AG09319 (cell line): Measurements from ENCODE around the gene APCDD1.
"Not testable (repeated sequence)": the region's sequence is repeated elsewhere in the genome, so short reads cannot be mapped to it uniquely, and the experiment has no call there.

Experiments
- DNase-seq: peaks from one replicate; pipeline ENCODE4 v3.0.0-alpha.2; 2010; ENCODE audit warnings: low read depth; ENCODE audit errors: extremely low read depth
- CTCF ChIP-seq: IDR thresholded peaks from 2 replicates; pipeline ENCODE4 v1.5.1; 2011; ENCODE audit warnings: low read depth, mild to moderate bottlenecking, inconsistent platforms, low read length, moderate library complexity

Gene APCDD1

GRCh38 chr18:10537765-10538164 is 83.3 kb downstream of the APCDD1 start:
- TF ChIP-seq CTCF = no peak
- no peak for DNase-seq

GRCh38 chr18:10539124-10539523 is 84.7 kb downstream of the APCDD1 start:
- not testable (repeated sequence) for DNase-seq
